GM19463 (cell line): ENCODE data around the gene NARS2.
"Not testable (repeated sequence)": the region's sequence is repeated elsewhere in the genome, so short reads cannot be mapped to it uniquely, and the experiment has no call there.

ENCODE experiments used
- ATAC-seq: cut with Tn5 transposase; IDR thresholded peaks from one replicate; pipeline ENCODE4 v1.9.1; 2021; ENCODE audit warnings: mild to moderate bottlenecking, moderate library complexity; ENCODE audit not compliant: unreplicated experiment

Gene NARS2

DNA sequence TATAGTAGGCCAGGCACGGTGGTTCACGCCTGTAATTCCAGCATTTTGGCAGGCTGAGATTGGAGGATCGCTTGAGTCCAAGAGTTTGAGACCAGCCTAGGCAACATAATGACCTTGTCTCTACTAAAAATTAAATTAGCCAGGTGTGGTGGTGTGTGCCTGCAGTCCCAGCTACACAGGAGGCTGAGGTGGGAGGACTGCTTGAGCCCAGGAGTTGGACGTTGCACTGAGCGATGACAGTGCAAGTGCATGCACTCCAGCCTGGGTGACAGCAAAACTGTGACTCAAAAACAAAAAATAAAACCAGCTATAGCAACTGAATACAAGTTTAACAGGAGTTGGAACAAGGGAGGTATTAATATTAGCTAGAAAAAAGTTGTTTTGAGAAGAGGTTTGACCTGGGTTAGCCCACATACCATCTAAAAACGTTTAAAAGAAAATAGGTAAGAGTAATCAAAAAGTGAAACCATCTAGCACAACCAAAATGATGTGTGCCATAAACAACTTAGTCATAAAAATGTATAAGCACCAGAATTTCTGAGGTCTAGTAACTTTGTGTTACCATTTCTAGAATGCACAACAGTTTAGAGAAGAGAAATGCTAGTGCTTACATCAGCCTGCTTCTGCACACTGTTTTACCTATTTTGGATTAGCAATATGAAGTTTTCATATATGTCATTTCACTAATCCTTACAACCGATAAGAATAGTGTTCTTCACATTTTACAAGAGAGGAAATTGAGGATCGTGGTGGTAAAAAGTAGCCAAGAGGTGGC, 26.5 kb downstream of the NARS2 start:
- ATAC-seq, result no peak

DNA sequence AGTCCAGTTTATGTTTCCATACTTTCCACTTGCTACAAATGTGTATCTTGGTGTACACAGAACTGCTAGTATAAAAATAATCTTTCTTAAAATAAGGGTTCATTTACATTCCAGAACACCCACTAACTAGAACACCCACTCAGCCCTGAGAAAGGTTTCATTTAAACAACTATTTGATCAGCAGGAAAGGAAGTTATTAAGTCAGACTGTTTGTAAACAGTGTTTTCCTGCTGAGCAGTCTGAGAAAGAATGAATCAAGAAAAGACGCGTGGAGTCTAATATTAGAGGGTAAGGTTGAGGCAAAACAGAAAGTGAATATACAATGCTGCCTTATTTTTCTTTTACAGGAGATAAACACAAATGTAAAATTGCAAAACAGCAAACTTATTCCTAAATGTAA, 32.7 kb downstream of the NARS2 start:
- ATAC-seq, result no peak

DNA sequence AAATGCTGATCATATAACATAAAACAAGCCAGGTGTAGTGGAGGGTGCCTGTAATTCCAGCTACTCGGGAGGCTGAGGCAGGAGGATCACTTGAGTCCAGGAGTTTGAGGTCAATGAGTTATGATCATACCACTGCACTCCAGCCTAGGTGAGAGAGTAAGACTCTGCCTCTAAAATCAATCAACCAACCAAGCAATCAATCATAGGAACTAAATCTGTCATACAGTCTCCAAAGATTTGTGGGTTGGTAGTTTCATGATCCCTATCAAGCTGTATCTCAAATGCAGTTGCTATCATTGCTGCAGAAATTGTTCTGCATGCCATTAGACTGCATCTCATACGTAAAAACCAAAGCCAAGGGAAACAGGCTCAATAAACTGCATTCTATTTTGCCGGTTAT, 33.1 kb downstream of the NARS2 start:
- no peak for ATAC-seq

DNA sequence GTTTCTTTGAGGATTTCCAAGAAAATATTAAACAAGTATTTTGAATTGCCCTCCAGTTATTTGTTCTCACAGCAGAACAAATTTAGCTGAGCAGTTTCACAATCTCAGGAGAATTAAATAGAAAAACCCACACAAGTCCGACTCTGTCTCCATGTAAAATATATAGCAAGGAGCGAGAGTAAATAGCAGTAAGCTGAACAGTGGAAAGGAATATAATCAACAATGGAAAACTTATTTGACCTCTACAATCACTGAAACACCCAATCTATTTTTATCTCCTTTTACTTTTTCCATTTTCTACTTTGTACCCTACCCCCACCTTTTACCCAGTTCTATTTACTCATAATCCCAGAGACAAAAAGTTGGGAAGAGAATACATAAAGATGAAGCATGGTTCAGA, 34.4 kb downstream of the NARS2 start:
- ATAC-seq, result no peak

DNA sequence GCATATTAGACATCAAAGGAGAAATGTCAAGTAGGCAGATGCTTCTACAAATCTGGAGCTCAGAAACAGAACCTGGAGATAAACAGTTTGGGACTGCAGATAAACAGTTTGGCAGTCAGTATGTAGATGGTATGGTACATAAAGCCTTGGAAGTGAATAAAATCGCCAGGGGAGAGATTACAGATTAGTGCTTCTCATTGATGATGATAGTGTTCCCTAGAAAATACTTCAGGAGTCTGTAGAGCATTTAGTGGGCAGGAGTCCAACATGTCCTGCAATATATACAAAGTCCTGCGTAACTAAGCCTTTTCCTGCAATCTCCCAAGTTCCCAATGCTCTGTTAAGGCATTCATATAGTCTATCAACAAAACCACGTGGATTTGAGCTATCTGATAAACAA, 35.2 kb downstream of the NARS2 start:
- ATAC-seq, result no peak

DNA sequence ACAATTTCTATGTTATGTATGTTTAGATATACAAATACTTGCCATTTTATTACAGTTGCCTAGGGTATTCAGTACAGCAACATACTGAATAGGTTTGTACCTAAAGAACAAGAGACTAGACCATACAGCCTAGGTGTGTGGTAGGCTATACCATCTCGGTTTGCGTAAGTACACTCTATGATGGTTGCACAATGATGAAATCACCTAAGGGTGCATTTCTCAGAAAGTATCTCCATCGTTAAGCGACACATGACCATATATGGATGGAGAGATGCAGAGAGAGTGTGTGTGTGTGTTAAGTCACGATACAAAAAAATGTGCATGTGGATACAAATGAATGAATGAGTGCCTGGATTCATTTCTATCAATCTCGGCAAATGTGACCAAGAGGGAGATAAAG, 37.7 kb downstream of the NARS2 start:
- ATAC-seq, result no peak

DNA sequence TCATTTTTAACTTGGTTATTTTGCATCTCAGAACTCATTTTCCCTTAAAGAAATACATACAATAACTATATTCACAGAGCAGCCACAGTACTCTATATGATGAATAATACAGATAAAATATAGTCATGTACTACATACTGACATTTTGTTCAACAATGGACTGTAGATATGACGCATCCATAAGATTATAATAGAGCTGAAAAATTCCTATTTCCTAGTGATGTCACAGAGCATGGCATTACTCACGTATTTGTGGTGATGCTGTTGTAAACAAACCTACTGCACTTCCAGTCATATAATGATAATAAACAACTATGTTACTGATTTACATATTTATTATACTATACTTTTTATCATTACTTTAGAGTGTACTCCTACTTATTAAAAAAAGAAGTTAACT, 38.7 kb downstream of the NARS2 start:
- no peak for ATAC-seq

DNA sequence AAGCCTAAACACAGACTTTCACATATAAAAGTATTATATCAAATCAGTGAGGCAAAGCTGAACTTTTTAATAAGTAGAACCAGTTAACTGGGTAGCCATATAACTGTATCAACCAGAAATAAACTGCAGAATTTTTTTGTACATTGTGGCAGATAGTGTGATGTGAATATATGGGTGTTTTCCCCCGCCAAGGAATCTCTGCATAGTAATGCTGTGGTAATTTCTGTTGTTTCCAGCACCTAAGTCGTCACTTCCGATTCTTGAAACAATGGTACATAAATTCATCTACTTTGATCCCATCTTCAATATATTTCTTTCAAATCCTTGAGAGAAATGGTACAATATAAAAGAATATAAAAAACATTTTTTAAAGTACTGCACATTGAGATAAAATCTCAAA, 39.6 kb downstream of the NARS2 start:
- ATAC-seq, result no peak

DNA sequence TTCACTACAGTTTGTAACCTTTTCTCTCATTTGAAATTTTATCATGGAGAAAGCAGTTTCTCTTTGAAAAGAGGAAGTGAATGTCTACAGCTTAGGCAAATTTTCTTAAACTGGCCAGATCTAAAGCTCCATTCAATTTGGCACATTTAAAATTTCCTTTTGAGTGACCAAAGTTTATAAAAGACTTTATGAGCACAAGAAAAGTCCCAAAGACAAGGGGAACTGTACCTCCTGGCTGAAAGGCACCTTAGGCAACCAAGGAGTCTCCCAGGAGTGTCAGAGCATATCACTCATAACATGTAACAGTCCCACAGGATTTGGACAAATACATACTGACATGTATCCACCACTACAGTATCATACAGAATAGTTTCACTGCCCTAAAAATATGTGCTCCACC, 41.3 kb downstream of the NARS2 start:
- ATAC-seq, result peak; percentile 59

DNA sequence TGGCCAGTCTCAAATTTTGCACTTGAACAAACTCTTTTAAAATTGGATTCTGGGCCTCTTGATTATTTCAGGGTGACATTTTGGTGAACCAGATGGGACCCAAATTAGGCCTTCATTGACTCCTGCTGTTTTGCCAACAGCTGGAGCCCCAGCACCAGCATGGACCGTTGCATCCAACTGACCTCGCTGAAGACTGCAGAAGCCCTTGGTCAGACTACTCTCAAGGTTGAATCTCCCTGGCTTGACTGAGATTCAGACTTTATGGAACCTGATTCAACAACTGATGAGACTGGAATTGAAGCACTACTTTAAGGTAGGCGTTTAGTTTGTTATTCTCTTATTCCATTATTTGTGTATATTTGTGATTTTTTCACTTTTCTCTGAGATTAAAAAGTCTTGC, 41.7 kb downstream of the NARS2 start:
- ATAC-seq, result peak; percentile 53

DNA sequence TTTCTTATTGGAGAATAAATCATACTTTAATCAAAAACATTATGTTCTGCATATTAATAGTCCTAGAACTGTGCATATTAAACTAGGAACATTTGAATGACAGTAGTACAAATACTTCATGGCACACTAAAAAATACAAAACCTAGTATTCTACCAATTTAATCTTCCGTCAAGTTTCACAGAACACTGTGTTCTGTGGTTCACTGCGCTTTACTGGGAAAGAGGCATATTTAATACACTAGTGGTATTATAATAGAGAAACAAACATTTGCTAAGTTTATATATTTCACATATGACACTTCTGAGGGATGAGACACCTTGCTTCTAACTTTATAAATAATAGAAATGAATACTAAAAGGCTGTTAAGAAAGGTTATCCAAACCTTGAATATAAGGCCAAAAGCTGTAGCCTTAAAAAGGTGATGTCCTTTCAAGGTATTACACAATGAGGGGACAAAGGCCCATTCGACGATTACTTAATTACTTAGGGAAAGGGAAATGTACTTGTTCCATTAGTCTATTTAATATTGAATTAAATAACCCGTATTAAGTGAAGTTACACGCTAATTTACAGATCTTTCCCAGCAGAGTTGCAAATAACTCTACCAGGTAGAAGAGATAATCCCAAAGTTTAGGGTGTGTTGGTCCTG, 48.0 kb downstream of the NARS2 start:
- no peak for ATAC-seq

DNA sequence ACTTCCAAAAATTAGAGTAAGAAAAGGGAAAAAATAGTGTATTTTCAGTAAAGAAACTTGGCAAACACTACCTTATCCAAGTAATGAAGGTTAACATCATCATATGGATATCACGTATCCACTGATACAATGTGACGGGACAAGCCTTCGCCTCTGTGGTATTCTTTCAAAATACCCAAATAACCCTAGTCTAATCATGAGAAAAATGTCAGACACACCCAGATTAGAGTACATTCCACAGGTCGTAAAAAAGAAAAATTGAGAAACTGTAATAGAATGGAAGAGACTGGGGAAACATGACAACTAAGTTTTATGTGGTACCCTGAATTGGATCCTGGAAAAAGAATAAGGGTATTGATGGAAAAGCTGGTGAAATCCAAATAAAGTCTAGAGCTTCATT, 48.9 kb downstream of the NARS2 start:
- no peak for ATAC-seq

DNA sequence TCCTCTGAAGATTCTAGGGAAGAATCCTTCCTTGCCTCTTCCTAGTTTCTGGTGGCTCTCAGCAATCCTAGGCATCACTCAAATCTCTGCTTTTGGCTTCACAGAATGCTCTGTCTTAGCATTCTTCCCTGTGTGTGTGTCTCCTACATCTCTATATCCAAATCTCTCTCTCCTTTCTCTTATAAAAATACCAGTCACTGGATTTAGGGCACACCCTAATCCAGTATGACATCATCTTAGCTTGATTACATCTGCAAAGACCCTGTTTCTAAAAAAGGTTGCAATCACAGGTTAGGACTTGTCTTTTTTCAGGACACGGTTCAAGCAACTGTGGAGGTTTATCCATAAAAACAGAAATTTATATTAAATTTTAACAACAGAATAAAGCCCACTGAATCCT, 54.4 kb downstream of the NARS2 start:
- ATAC-seq, result no peak

DNA sequence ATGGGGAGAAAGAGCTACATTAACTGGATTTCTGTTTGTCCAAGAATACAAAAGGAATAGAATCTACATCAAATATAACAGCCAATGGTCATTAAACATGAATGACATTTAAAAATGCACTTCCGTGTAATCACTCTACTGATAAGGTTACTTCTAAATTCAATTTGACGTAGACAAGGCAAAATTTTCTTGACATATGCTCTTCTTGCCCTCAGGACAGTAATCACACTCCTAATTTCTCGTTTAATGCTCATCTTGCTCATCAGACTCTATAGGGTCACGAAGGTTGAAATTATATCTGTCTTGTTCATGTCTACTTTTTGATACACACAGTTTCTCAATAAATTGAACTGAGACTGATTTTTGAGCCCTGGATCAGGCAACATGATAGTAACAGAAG, 58.4 kb downstream of the NARS2 start:
- no peak for ATAC-seq

DNA sequence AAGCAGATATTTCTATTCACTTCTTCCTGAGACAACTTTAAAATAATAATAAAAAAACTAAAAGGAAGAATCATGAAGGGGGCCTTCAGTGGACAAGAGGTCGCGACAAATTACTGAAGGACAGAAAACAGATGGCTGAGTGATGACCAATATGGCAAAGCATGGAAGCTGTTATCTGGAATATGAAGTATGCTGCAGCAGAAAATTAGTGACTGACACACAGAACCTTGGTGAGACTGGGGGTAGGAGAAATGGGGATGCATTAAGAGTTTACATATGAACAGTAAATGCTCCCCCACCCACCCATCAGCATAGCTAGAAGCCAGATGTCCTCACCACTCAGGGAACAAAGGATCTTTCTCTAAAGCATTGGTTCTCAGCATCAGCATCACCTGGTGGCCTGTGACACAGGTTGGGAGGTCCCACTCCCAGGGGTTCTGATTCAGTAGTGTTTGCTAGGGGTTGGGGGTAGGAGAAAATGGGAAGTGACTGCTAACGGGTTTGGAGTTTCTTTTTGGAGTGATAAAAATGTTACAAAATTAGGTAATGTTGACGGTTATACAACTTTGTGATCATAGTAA, 59.7 kb downstream of the NARS2 start:
- ATAC-seq, result no peak

DNA sequence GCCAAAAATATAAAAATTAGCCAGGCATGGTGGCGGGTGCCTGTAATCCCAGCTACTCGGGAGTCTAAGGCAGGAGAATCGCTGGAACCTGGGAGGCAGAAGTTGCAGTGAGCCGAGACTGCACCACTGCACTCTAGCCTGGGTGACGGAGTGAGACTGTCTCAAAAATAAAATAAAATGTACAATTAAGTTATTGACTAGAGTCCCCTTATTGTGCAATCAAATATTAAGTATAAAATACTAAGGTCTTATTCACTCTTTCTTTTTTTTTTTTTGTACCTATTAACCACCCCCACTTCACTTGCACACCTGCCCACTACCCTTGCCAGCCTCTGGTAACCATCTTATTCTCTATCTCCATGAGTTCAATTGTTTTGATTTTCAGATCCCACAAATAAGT, 61.6 kb downstream of the NARS2 start:
- not testable (repeated sequence) for ATAC-seq

DNA sequence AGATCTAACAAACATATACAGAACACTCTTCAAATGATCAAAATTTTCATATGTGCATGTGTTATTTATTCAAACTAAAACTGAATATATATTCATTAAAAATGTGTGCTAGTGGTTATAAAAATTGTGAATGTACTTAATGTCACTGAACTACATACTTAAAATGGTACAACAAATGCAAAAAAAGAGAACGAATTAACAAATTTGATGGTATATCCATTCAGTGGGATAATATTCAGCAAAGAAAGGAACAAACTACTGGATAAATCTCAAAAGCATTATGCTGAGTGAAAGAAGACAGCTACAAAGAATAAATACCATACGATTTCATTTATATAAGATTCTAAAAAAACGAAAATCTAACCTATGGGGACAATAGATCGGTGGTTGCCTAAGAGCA, 64.1 kb downstream of the NARS2 start:
- no peak for ATAC-seq

DNA sequence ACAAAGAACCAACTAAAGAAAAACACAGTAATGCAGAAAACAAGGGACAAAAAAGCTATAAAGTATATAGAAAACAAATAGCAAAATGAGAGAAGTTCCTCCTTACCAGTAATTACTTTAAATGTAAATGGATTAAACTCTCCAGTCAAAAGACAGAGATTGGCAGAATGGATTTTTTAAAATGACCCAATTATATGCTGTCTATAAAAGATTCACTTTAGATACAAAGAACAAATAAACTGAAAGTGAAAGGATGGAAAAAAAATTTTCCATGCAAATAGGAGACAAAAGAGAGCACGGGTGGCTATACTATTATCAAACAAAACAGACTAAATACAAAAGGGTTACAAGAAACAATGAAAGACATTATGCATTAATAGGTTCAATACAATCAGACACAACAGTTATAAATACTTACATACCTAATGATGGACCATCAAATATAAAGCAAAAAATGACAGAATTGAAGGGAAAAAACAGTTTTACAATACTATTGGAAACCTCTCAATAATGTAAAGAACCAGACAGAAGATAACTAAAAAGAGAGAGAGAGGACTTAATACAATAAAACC, 64.6 kb downstream of the NARS2 start:
- no peak for ATAC-seq

DNA sequence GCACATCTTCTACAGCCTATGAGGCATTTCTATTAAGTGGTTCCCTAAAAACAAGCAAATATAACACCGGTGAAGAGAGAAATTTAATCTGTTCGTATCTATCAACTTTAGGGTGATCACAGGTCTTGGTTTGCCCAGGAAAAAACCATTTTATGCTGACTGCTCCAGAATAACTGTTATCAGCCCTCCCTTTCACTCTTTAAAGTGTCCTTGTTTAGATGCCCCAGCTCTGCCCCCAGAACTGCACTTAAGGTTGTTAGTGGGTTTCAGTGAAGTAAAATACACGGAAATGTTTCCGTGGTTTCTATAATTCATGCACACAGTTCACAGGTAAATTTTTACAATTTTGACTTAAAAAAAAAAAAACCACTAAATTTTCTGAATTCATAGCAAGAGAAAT, 70.0 kb downstream of the NARS2 start:
- ATAC-seq, result no peak

DNA sequence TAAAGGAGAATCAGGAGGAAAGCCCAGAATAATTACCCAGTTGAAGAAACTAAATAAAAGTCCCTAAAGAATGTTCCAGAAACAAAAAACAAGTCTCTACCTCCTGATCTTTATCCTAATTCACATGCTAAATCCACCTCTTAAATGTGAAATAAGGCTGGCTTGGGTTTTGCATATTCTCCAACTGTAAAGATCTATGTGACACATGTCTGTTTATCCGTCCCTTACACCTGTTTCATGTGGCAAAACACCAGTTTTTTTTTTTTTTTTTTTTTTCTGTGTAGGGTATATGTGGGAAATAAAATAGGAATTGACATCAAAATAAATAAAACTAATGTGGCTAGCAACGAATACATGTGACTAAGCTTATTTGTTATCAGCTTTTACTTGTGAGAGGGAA, 70.5 kb downstream of the NARS2 start:
- ATAC-seq, result no peak

DNA sequence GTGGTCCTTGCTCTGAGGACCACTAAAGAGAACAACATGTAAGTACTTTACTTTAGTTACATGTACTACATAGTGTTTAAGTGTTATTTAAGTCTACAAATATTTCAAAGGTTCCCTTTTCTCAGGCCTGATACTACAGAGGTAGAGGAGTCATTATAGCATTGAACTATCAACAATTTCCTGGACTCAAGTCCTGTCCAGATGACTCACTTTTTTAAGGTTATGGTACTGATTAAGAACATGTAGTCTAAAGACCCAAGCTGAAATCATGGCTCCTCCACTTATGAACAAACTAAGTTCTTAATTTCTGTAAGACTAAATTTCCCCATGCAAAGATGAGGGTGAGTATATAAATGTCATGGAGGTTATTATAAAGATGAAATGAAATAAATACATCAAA, 74.7 kb downstream of the NARS2 start:
- ATAC-seq, result no peak

DNA sequence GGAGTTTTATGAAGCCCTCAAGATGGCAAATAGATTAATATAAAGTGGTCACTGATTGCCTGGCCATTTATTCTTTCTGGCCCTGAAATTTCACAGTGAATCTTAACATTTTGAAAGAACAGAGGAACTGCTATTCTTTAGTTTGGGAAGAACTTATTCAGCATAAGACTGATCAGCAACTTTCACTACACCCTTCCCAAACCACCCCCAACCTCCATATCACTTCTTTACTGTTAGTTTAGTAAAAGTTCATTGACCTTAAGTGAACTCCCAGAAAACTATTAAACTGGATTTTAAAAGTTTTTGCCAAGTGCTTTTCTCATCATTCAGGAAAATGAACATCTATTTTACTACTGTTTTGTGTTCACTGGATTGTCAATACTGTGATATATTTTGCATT, 77.4 kb downstream of the NARS2 start:
- ATAC-seq, result no peak
